Measurements from ENCODE around the gene GZMB. TPM values are rescaled to one million over a fixed set of nuclear protein-coding genes. Genes with fewer than 3 reads are reported as not detected.

GZMB gene
- total and polyA plus RNA-seq, 4 experiments from 2014 or later = 0.21 to 0.82 TPM; not detected in 2

DNA sequence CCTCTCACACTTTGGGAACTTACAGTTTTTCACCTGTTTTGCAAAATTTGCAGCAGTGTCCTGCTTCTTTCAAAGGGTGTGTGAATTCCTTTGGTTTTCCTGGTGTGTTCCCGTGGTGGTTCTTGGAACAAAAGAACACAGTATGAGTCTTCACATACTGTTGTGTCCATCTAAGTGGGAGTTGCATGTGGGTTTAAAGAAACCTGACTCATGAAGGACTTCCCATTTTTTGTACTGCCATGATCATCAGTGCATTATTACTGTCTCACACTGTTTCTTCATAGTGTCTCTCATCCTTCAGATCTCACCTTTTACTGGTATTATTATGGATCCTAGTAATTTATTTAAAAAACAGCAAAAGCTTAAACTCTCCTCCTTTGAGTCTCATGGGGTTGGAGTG is 20.7 kb downstream of the GZMB start:
- Histone ChIP-seq H3K27me3 (ENCODE audit: insufficient read depth, low read length) (no peaks in the 10 kb centered on the region), H3K27ac (ENCODE audit: low read depth, low read length) (no peak overlapping the region), H3K4me1 (ENCODE audit: insufficient read depth, low read length) (no peaks in the 10 kb centered on the region), H3K36me3 (ENCODE audit: insufficient read depth, low read length) (no peaks in the 10 kb centered on the region), H3K9me3 (ENCODE audit: control insufficient read depth in 1 of 2, low read length in 2 of 2) (no peaks in the 10 kb centered on the region), H3K4me3 (ENCODE audit: low read length in 2 of 2) (no peak overlapping the region)
- Mint-ChIP-seq H3K4me3 (no peak overlapping the region), H3K4me1 (peaks cover 0 to 23% (median 7%) of the 10 kb centered on the region in 4 donors), H3K27me3 (no peaks in the 10 kb centered on the region), H3K9me3 (peaks cover 0 to 5% (median 0%) of the 10 kb centered on the region in 8 donors), H3K36me3 (no peaks in the 10 kb centered on the region), H3K27ac (peak overlapping the region in 1 of 7 donors; percentile 80)
- CTCF ChIA-PET (ENCODE audit: partially characterized antibody) = no interaction called here
- no peak for DNase-seq
- intact Hi-C loops (cut with micrococcal nuclease) = no loop called here
- POLR2A ChIA-PET (ENCODE audit: partially characterized antibody) = no interaction called here

DNA sequence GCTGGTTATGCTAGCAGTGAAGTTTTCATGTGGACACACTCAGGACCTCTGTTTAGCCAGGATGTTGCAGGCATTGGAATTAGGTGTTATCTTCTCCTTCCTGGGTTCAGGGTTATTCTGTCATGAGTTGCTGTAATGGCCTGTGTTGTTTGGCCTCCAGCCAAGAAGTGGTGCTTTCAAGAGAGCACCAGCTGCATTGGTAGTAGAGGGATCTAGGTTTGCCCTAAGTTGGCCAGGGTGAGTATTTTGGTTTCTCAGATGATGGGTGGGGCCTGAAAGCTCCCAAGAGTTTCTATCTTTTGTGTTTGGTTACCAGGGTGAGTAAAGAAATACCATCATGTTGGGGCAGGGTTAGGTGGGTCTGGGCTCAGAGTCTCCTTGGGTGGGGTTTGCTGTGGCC is 21.8 kb downstream of the GZMB start:
- intact Hi-C loops (cut with micrococcal nuclease) = no loop called here
- Histone ChIP-seq H3K27ac (ENCODE audit: low read depth, low read length) (no peak overlapping the region), H3K4me3 (ENCODE audit: low read length in 2 of 2) (no peak overlapping the region), H3K4me1 (ENCODE audit: insufficient read depth, low read length) (peaks cover 1% of the 10 kb centered on the region), H3K36me3 (ENCODE audit: insufficient read depth, low read length) (no peaks in the 10 kb centered on the region), H3K9me3 (ENCODE audit: control insufficient read depth in 1 of 2, low read length in 2 of 2) (no peaks in the 10 kb centered on the region), H3K27me3 (ENCODE audit: insufficient read depth, low read length) (no peaks in the 10 kb centered on the region)
- H3K27me3 Mint-ChIP-seq = no peaks in the 10 kb centered on the region
- H3K4me3 Mint-ChIP-seq = no peak overlapping the region
- H3K4me1 Mint-ChIP-seq = peaks cover 2 to 30% (median 11%) of the 10 kb centered on the region in 4 donors
- CTCF ChIA-PET (ENCODE audit: partially characterized antibody) = no interaction called here
- DNase-seq = no peak
- peak overlapping the region in 2 of 7 donors; percentile 0 to 45 for H3K27ac Mint-ChIP-seq
- POLR2A ChIA-PET (ENCODE audit: partially characterized antibody) = no interaction called here
- H3K9me3 Mint-ChIP-seq = peaks cover 0 to 5% (median 0%) of the 10 kb centered on the region in 8 donors
- H3K36me3 Mint-ChIP-seq = no peaks in the 10 kb centered on the region

GRCh38 chr14:24609655-24610344 is 24.2 kb downstream of the GZMB start, which contains the start of gene GZMH:
TSS of gene GZMH (minus strand) at chr14:24609685. CDS start at chr14:24609613, 72 bp downstream.
- H3K9me3 ChIP-seq (ENCODE audit: control insufficient read depth in 1 of 2, low read length in 2 of 2) = no peaks in the 10 kb centered on the region
- Mint-ChIP-seq H3K36me3 (no peaks in the 10 kb centered on the region), H3K27ac (peak within 1 kb of the TSS in 6 of 7 donors; percentile 39 to 77 (median 56)), H3K27me3 (no peaks in the 10 kb centered on the region), H3K4me3 (peak within 1 kb of the TSS in 3 of 8 donors; percentile 30 to 69 (median 36)), H3K9me3 (peaks cover 0 to 5% (median 0%) of the 10 kb centered on the region in 8 donors), H3K4me1 (peaks cover 10 to 38% (median 24%) of the 10 kb centered on the region in 4 donors)
- ChIA-PET POLR2A (ENCODE audit: partially characterized antibody) (no interaction called here), CTCF (ENCODE audit: partially characterized antibody) (interaction anchor here (2.0 to 2.4 kb wide), 3 partner anchors 14 to 69 kb away, joined by 4 to 12 read pairs (median 7); no protein-coding TSS in a partner anchor)
- H3K4me1 ChIP-seq (ENCODE audit: insufficient read depth, low read length) = peaks cover 19% of the 10 kb centered on the region
- H3K27me3 ChIP-seq (ENCODE audit: insufficient read depth, low read length) = no peaks in the 10 kb centered on the region
- H3K27ac ChIP-seq (ENCODE audit: low read depth, low read length) = no peak within 1 kb of the TSS
- no peak for DNase-seq
- H3K4me3 ChIP-seq (ENCODE audit: low read length in 2 of 2) = no peak within 1 kb of the TSS
- H3K36me3 ChIP-seq (ENCODE audit: insufficient read depth, low read length) = no peaks in the 10 kb centered on the region
- intact Hi-C loops (cut with micrococcal nuclease) = no loop called here

- Histone ChIP-seq H3K4me1 (ENCODE audit: insufficient read depth, low read length) (peaks cover 19% of the 10 kb centered on the region), H3K27ac (ENCODE audit: low read depth, low read length) (no peak overlapping the region), H3K27me3 (ENCODE audit: insufficient read depth, low read length) (peaks cover 3% of the 10 kb centered on the region), H3K36me3 (ENCODE audit: insufficient read depth, low read length) (no peaks in the 10 kb centered on the region), H3K9me3 (ENCODE audit: control insufficient read depth in 1 of 2, low read length in 2 of 2) (no peaks in the 10 kb centered on the region), H3K4me3 (ENCODE audit: low read length in 2 of 2) (no peak overlapping the region)
- Mint-ChIP-seq H3K36me3 (no peaks in the 10 kb centered on the region), H3K9me3 (peaks cover 0 to 5% (median 0%) of the 10 kb centered on the region in 8 donors), H3K27ac (peak overlapping the region in 4 of 7 donors; percentile 67 to 80 (median 74)), H3K27me3 (peaks cover 0 to 5% of the 10 kb centered on the region in 2 donors), H3K4me1 (peaks cover 10 to 30% (median 22%) of the 10 kb centered on the region in 4 donors), H3K4me3 (peak overlapping the region in 5 of 8 donors; percentile 21 to 47 (median 43))
- no peak for DNase-seq
- CTCF ChIA-PET (ENCODE audit: partially characterized antibody) = interaction anchor here (0.8 to 4.7 kb wide), 8 partner anchors 8 to 125 kb away, joined by 3 to 31 read pairs (median 6); no protein-coding TSS in a partner anchor
- intact Hi-C loops (cut with micrococcal nuclease) = no loop called here
- POLR2A ChIA-PET (ENCODE audit: partially characterized antibody) = no interaction called here
Observed at GRCh38 chr14:24607635-24608514, 26.1 kb downstream of the GZMB start.

DNA sequence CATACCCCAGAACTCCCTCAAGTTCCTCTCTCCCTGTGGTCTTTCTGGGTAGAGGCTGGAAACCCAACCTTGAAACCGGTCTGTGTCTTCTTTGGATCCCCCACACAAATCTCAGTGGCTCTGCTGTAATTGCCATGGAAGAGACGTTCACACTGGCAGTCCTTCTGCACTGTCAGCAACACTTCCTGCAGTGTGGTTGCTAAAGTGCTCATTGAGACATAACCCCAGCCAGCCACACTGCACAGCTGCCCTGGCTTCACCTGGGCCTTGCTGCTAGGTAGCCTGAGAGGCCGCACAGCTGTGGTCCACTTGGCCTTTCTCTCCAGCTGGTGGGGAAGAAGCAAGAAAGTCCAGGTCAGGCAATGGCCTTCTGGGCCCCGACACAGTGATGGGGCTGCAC is 26.9 kb downstream of the GZMB start:
- Mint-ChIP-seq H3K4me1 (peaks cover 10 to 29% (median 18%) of the 10 kb centered on the region in 4 donors), H3K36me3 (no peaks in the 10 kb centered on the region), H3K27ac (peak overlapping the region in 4 of 7 donors; percentile 19 to 77 (median 55)), H3K4me3 (peak overlapping the region in 5 of 8 donors; percentile 9 to 69 (median 47)), H3K27me3 (peaks cover 0 to 5% of the 10 kb centered on the region in 2 donors), H3K9me3 (peaks cover 0 to 5% (median 0%) of the 10 kb centered on the region in 8 donors)
- no peak for DNase-seq
- Histone ChIP-seq H3K36me3 (ENCODE audit: insufficient read depth, low read length) (no peaks in the 10 kb centered on the region), H3K27ac (ENCODE audit: low read depth, low read length) (no peak overlapping the region), H3K4me3 (ENCODE audit: low read length in 2 of 2) (no peak overlapping the region), H3K9me3 (ENCODE audit: control insufficient read depth in 1 of 2, low read length in 2 of 2) (no peaks in the 10 kb centered on the region), H3K27me3 (ENCODE audit: insufficient read depth, low read length) (peaks cover 3% of the 10 kb centered on the region), H3K4me1 (ENCODE audit: insufficient read depth, low read length) (peaks cover 19% of the 10 kb centered on the region)
- ChIA-PET POLR2A (ENCODE audit: partially characterized antibody) (interaction anchor here (2.4 kb wide), 1 partner anchor 67 kb away, joined by 7 read pairs; no protein-coding TSS in a partner anchor), CTCF (ENCODE audit: partially characterized antibody) (interaction anchor here (1.9 to 4.7 kb wide), 4 partner anchors 9 to 124 kb away, joined by 11 to 31 read pairs (median 15); no protein-coding TSS in a partner anchor)
- intact Hi-C loops (cut with micrococcal nuclease) = no loop called here

DNA sequence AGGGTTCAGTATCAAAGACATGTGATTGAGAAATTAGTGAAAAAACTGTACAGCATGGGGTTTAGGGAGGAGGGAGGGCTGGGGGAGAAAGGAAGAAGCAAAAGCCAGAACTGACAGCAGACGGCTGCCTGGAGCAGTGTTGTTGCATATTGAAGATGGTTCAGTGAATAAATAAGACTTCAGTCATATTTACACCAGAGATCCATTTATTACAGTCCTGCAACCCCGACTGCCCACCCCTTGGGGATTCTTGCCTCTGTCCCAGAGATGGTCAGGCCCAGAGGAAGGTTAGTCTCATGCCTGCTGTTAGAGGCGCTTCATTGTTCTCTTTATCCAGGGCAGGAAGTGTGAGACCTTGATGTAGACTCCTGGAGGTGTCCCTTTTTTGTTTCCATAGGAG is 27.7 kb downstream of the GZMB start:
- Mint-ChIP-seq H3K27me3 (peaks cover 0 to 5% of the 10 kb centered on the region in 2 donors), H3K9me3 (peaks cover 0 to 3% (median 0%) of the 10 kb centered on the region in 8 donors), H3K36me3 (no peaks in the 10 kb centered on the region), H3K27ac (peak overlapping the region in 2 of 7 donors; percentile 48 to 52), H3K4me1 (peaks cover 10 to 29% (median 17%) of the 10 kb centered on the region in 4 donors), H3K4me3 (peak overlapping the region in 2 of 8 donors; percentile 6 to 29)
- ChIA-PET CTCF (ENCODE audit: partially characterized antibody) (interaction anchor here (0.7 to 4.7 kb wide), 21 partner anchors 9 to 527 kb away, joined by 3 to 31 read pairs (median 4); no protein-coding TSS in a partner anchor), POLR2A (ENCODE audit: partially characterized antibody) (interaction anchor here (2.4 kb wide), 1 partner anchor 68 kb away, joined by 7 read pairs; no protein-coding TSS in a partner anchor)
- Histone ChIP-seq H3K4me1 (ENCODE audit: insufficient read depth, low read length) (peaks cover 19% of the 10 kb centered on the region), H3K9me3 (ENCODE audit: control insufficient read depth in 1 of 2, low read length in 2 of 2) (no peaks in the 10 kb centered on the region), H3K4me3 (ENCODE audit: low read length in 2 of 2) (no peak overlapping the region), H3K36me3 (ENCODE audit: insufficient read depth, low read length) (no peaks in the 10 kb centered on the region), H3K27ac (ENCODE audit: low read depth, low read length) (no peak overlapping the region), H3K27me3 (ENCODE audit: insufficient read depth, low read length) (peaks cover 3% of the 10 kb centered on the region)
- intact Hi-C loops (cut with micrococcal nuclease) = no loop called here
- no peak for DNase-seq
